DMS 273 (cell line): ENCODE results near the gene D2HGDH.
"Not testable (repeated sequence)": the region's sequence is repeated elsewhere in the genome, so short reads cannot be mapped to it uniquely, and the experiment has no call there.

Source experiments
- DNase-seq: peaks from one replicate; lab custom pipeline; 2025; ENCODE audit not compliant: unreplicated experiment; lab: John Stamatoyannopoulos, UW

Gene D2HGDH

DNA sequence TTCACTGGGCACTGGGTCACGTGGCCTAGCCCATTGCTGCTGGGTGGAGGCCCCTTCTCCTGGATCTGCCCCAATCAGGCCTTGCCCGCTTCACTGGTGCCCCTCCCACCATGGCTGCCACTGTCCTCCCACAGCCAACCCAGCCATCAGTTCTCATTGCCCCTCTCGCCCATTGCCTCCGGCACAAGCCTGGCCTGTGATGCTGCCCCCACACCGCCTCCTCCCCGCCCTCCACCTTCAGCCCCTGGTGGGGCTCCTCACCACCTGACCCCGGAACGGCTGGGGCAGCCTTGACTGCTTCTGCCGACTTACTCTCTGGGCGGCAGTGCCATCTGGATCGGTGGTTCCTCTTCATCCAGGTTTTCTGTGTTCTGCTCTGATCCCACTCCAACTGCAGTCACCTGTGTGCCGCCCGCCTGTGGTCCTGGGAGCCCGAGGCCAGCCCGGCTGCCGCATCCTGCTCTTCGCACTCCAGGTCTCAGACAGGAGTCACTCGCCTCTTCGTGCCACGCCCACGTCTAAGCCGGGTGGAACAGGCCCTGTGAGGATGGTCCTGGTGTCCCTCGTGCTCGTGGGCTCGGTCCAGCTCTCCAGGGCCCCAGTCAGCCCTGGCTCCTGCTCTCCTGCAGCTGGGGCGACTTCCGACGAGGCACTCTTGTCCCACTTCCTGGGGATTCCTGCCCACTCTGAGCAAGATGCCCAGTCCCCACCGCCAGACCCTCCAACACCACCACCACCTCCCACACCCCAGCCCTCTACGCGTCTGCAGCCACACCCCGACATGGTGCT is 14.2 kb downstream of the D2HGDH start:
- no peak for DNase-seq

DNA sequence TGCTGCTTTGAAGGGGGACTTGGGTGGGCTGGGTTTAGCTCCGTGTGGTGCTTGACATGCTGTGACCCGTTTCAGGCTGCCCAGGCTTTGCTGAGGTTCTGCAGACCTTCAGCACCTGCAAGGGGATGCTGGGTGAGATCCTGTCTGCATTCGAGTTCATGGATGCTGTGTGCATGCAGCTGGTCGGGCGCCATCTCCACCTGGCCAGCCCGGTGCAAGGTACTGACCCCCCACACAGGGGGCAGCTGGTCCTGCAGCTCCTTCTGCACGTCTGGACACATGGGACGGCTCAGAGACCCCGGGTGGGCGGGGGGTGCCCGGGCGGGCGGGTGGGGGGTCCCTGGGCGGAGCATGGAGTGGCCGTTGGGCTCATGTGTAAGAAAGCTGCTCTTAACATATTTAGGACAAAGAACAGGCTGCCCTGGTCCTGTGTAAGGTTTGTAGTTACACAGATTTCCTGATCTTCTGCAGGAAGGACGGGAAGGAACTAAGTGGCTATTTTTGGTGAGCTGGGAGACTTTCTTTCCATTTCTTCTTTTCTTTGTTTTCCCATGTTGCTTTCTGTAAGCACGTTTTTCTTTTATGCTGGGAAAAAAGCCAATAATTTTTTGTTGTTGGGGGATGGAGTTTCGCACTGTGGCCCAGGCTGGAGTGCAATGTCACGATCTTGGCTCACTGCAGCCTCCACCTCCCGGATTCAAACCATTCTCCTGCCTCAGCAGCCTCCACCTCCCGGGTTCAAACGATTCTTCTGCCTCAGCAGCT is 15.8 kb downstream of the D2HGDH start:
- no peak for DNase-seq

DNA sequence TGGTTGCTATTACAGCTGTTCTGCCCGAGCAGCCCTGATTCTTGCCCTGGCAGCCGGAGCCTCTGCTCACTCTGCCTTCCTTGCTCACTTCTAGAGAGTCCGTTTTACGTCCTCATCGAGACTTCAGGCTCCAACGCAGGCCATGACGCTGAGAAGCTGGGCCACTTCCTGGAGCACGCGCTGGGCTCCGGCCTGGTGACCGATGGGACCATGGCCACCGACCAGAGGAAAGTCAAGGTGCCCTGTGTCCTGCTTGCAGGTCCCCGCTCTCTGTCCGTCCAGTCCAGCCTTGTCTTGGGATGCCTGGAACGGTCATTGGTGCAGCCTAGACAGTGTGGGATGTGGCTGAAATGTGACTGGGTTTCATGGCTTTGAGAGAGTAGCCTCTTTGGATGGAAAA is 16.7 kb downstream of the D2HGDH start:
- DNase-seq, result no peak

DNA sequence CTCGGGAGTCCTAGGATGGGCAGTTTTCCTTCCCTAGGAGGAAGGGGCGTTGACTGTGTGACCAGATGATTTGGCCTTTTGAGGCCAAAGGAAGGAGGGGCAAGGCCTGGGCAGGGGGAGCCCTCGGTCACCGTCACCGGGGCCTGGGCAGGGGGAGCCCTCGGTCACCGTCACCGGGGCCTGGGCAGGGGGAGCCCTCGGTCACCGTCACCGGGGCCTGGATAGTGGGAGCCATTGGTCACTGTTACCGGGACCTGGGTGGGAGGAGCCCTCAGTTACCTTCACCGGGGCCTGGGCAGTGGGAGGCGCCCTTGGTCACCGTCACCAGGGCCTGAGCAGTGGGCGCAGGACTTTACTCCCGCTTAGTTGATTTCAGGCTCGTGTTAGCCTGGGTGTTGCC is 17.3 kb downstream of the D2HGDH start:
- no peak for DNase-seq

DNA sequence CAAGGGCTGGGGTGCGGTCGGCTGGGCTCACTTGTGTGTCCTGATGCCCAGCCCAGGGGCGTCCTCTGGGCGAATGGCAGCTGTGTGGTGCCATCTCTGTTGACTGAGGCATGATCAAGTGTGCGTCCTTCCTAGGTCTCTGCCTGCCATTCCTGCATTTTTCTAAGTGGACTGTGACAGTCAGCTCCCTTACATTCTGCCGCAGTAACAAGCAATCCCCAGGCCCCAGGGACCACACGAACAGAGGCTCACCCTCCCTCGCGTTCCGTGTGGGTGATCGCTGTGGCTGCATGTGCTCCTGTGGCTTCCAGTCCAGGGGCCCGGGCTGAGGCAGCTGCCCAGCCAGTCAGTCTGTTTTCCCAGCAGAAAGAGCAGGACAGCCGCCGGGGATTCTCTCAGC is 17.8 kb downstream of the D2HGDH start:
- DNase-seq, result no peak

DNA sequence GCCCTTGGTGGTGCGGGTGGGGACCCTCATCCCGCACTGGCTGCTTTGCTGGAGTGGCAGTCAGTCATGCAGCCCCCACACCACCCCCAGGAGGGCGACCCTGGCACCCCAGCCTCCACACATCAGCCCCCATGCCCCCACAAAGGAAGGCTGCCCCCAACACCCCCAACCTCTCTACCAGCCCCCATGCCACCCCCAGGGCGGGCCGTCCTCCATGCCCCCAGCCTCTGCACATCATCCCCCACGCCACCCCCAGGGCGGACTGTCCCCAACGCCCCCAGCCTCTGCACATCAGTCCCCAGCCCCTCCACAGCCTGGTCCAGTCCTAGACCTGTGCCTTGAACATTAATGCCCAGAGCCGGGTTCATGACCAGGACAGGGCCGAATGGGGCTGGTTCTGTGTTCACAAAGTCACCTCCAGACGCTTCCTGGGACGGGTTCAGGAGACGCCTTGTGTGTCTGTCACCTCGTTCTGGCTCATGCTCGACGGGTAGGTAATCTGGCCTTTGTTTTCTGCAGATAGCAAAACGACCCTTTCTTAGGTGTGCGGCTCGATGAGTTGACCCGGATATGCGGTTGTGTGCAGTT is 18.4 kb downstream of the D2HGDH start:
- DNase-seq, result no peak

DNA sequence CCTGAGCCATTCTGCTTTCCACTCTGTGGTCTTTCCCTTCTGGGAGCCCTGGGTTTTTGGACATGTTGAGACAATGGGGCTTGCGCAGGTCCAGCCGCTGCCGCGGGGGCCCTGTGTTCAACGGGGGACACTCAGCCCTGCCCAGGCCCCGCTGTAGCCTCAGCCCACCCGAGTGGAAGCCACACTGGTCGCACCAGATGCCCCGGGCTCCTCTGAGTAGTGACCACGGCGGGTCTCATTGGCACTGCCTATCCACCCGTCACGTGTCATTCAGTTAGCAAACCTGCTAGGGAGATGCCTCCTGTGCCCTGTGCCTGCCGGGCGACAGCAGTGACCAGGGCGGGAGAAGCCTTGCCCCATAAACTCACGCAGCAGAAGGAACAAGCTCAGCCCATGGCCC is 19.1 kb downstream of the D2HGDH start:
- no peak for DNase-seq

DNA sequence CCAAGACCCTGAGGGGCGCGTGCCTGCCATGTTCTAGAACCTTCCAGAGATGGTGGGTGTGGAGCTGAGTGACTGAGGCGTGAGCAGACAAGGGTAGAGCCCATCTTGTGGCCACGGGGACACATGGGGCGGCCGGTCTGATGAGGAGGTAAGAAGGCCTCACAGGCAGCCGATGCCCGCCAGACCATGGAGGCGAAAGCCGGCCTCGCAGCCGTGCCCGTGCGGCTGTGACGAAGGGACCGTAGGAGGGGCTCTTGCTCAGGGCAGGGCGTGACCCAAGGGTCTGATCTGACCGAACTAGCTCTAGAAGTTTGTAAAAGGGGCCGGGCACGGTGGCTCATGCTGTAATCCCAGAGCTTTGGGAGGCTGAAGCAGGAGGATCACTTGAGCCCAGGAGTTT is 19.6 kb downstream of the D2HGDH start:
- DNase-seq, result no peak

DNA sequence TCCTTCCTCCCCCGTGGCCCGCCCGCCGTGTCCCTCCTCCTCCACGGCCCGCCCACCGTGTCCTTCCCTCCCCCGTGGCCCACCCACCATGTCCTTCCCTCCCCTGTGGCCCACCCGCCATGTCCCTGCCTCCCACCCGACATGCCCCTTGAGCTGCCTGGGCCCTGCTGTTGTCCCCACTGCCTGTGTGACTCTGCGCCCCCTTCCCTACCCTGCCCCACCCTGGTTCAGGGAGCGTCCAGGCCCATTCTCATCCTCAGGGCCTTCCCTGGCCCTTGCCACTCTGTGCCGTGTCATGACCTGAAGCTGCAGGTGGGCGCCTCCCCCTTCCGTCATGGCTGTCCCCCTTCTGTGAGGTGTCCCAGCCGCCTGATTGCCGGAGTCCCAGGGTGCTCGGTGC is 20.7 kb downstream of the D2HGDH start:
- no peak for DNase-seq

DNA sequence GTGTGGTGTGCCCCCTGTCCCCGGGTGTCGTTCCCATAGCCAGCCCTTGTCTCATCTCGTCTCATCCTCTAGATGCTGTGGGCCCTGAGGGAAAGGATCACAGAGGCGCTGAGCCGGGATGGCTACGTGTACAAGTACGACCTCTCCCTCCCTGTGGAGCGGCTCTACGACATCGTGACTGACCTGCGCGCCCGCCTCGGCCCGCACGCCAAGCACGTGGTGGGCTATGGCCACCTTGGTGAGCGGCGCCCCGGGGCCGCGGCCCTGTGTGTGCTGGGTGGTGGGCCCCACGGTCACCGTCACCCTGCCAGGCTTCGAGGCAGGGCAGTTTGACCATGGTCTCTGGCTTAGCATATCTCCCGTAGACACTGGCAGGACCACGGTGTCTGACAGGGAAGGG is 21.3 kb downstream of the D2HGDH start:
- DNase-seq, result no peak

DNA sequence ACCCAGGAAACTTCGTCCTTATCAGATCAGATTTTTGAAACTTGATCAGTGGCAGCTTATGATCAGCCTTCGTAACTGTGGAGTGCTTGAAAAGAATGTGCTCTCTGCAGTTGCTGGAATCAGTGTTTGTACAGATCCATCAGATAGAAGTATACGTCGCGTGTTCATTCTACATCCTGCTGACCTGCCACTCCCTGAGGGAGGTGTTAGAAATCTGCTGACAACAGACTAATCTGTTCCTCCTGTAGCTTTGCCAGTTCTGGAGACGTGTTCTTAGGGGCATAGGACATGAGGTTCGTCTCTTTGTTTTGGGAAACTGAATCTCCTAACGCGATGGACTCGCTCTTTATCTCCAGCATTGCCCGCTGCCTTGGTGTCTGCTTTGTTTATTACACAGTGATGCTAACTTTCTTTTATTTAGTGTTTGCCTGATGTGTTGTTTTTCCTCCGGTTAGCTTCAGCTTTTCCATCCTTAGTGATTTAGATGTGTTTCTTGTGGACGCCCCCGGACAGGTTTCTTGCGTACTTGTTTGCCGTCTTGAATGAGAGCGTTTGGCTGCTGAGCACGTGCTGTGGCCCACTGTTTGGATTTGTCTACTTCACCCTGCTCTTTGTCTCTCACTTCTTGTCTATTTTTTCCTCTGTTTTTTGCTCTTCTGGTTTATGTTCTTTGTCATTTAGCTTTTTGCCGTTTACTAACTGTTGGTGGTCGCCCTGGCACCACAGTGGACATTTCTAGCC is 24.8 kb downstream of the D2HGDH start:
- no peak for DNase-seq

DNA sequence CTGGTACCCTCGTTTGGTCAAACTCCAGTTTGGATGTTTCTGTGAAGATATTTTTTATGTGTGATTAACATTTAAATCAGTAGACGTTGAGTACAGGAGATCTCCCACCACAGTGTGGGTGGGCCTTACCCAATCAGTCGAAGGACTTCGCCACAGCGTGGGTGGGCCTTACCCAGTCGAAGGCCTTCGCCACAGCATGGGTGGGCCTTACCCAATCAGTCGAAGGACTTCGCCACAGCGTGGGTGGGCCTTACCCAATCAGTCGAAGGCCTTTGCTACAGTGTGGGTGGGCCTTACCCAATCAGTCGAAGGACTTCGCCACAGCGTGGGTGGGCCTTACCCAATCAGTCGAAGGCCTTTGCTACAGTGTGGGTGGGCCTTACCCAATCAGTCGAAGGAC is 25.5 kb downstream of the D2HGDH start:
- DNase-seq, result not testable (repeated sequence)

DNA sequence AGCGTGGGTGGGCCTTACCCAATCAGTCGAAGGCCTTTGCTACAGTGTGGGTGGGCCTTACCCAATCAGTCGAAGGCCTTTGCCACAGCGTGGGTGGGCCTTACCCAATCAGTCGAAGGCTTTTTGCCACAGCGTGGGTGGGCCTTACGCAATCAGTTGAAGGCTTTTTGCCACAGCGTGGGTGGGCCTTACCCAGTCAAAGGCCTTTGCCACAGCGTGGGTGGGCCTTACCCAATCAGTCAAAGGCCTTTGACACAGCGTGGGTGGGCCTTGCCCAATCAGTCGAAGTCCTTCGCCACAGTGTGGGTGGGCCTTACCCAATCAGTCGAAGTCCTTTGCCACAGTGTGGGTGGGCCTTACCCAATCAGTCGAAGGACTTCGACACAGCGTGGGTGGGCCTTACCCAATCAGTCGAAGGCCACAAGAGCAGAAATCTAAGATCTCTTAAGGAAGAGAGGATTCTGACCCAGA is 25.9 kb downstream of the D2HGDH start:
- DNase-seq, result no peak

DNA sequence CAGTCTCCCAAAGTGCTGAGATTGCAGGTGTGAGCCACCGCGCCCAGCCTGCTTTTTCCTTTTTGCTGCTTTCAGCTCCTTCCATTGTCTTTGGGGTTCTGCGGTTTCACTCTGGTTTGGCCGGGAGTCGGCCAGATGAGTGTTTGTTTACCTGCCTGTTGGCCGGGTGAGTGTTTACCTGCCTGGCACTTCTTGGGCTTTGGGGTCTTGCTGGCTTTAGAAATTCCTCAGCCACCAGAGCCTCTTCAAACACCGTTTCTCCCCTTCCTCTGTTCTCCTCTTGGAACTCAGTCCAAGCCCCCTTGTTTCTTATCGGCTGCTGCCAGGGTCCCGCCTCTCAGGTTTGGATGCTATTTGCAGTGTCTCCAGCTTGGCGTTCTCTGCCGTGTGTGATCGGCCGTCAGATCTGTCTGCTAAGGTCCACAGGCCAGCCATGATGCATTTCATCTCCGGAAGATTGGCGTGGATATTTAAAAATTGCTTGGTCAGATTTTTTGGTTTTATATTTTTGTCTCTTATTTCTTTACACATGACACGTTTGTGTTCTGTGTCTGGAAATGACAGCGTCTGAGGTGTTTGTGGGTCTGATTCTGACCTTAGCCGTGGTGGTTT is 28.0 kb downstream of the D2HGDH start:
- no peak for DNase-seq

DNA sequence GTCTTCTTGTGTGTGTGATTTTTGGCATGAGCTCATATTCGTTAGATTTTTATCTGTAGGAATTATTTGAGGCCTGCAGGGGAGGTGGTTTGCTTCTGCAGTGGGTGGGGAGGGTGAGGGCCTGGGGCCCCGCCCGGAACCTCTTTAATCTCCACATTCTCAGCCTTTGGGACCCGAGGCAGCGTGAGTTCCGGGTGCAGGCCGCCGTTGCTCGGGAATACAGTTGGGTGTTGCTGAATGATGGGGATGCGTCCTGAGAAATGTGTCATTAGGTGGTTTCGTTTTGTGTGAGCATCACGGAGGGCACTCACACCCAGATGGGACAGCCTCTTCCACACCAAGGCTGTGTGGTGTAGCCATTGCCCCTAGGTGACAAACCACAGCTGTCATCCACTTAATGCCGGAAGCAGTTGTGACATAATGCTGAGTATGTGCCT is 28.5 kb downstream of the D2HGDH start:
- DNase-seq, result no peak

DNA sequence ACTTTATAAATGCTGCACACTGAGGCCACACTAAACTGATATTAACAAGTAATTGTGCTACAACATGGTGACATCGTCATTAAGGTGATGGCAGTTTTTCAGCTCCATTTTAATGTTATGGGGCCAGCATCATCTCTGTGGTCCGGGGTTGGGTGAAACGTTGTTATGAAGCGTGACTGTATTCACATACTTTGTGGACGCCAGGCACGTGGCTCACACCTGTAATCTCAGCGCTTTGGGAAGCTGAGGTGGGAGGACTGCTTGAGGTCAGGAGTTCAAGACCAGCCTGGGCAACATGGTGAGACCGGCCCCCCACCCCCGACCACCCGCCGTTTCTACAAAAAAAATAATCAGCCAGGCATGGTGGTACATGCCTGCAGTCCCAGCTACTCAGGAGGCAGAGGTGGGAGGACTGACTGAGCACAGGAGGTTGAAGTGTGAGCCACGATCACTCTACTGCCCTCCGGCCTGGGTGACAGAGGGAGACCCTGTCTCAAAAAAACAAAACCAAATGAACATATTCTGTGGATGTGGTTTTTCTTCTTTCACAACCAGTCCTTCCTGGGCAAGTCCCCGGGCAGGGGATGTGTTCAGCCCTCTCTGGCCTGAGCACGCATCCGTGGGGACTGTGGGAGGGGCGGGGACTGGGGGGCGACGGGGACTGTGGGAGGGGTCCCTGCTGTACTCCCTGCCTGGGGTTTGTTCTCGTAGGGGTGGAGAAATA is 29.3 kb downstream of the D2HGDH start:
- DNase-seq, result no peak

DNA sequence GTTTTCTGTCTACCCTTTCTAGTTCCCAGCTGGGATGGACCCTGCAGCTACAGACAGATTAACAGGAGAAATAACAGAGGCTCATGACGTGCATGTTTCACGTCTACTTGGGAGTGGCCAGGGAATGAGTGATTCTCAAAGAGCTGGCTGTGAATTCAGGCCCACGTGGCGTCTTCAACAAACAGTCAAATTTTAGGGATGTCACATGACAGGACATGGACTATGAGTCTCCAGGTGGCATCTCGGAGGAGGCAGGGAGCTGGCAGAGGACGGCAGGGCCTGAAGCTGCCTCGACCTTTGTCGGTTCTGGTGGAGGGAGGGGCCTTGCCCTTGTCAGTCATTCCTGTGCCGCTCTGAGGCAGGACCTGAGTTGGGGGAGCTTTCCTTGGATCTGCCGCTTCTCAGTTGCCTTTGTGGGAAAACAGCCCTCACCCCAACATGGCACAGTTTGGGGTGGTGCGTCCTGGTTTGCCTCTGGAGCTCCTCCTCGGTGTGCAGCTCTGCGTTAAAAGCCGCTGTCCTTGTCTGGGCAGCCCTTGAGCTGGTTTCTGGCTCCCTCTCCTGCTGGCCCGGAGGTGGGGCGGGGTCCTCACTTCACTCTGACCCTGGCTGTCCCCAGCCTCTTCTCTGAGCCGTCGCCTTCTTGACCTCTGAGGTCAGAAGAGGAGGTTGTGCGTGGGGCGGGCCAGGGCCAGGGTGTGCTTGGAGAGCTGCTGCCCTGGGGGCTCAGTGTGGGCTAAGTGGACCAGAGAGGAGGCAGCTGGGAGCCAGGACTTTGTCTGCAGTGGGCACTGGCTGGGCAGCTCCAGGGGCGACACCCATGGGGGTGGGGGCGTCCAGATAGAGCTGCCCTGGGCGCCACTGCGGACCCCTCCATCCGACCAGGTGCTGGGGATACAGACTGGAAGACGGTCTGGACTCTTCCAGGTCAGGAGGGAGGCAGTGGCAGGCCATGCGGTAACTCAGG is 30.1 kb downstream of the D2HGDH start:
- DNase-seq, result no peak

DNA sequence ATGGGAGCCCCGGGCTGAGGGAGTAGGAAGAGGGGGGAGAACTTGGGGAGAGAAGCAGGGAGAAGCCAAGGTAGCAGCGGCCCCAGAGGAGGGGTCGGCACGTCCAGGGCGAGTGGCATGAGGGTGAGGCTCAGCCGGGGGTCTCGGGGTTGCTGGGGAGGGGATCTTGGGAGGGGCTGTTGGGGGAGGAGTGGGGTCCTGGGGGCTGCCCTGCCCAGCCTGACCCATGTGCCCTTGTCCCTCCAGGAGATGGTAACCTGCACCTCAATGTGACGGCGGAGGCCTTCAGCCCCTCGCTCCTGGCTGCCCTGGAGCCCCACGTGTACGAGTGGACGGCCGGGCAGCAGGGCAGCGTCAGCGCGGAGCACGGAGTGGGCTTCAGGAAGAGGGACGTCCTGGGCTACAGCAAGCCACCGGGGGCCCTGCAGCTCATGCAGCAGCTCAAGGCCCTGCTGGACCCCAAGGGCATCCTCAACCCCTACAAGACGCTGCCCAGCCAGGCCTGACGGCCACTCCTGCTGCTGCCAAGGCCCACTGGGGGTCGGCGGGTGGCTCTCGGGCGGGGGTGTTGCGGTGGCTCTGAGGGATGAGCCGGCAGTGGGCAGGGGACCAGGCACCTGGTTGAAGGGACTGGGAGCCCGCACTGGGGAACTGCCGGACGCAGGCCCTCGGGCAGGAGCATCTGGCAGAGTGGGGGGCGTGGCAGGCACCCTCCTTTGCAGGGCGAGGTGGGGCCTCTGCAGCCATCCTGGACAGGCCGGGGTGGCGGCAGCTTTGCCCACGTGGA is 33.2 kb downstream of the D2HGDH start:
- no peak for DNase-seq
